Measurements from ENCODE around the gene DUS3L.

The DUS3L gene

GRCh38 chr19:5790559-5791520, at the start of gene DUS3L:
Gene DUS3L (minus strand): TSS chr19:5791163. CDS start chr19:5791141, 22 bp downstream.
- peak; percentile 97 for DNase-seq

- DNase-seq, result no peak
These were observed 48.4 kb upstream of the DUS3L start, which contains the start of gene FUT6 for GRCh38 chr19:5839065-5840017. Gene FUT6 (minus strand): TSS chr19:5839702. CDS start chr19:5832567, 7,135 bp downstream.

- DNase-seq, result no peak
These were observed 47.5 kb upstream of the DUS3L start for GRCh38 chr19:5838353-5839064.

- DNase-seq, result no peak
These were observed 46.9 kb upstream of the DUS3L start for GRCh38 chr19:5837761-5838352.

- no peak for DNase-seq
These were observed 41.7 kb upstream of the DUS3L start for GRCh38 chr19:5832527-5833216.

- no peak for DNase-seq
These were observed 41.1 kb upstream of the DUS3L start for GRCh38 chr19:5832061-5832460.

GRCh38 chr19:5831159-5831558, 40.2 kb upstream of the DUS3L start:
- DNase-seq, result no peak

- DNase-seq, result no peak
These were observed 38.8 kb upstream of the DUS3L start for GRCh38 chr19:5829567-5830310.

- DNase-seq, result peak; percentile 56
These were observed 38.0 kb upstream of the DUS3L start for GRCh38 chr19:5828661-5829566.

- peak; percentile 94 for DNase-seq
These were observed 37.1 kb upstream of the DUS3L start for GRCh38 chr19:5827891-5828660.

- no peak for DNase-seq
These were observed 36.5 kb upstream of the DUS3L start for GRCh38 chr19:5827342-5827890.

- DNase-seq, result peak; percentile 96
These were observed 35.8 kb upstream of the DUS3L start for GRCh38 chr19:5826531-5827341.

- no peak for DNase-seq
These were observed 34.2 kb upstream of the DUS3L start for GRCh38 chr19:5825178-5825577.

- DNase-seq, result no peak
These were observed 33.8 kb upstream of the DUS3L start for GRCh38 chr19:5824751-5825150.

GRCh38 chr19:5823579-5824281, 32.8 kb upstream of the DUS3L start:
- DNase-seq, result no peak

- no peak for DNase-seq
These were observed 31.4 kb upstream of the DUS3L start for GRCh38 chr19:5822181-5822844.
